HG02588 (cell line): Measurements from ENCODE around the gene TAAR1.
"Not testable (repeated sequence)": the region's sequence is repeated elsewhere in the genome, so short reads cannot be mapped to it uniquely, and the experiment has no call there.

ENCODE experiments used
- ATAC-seq: cut with Tn5 transposase; IDR thresholded peaks from one replicate; pipeline ENCODE4 v1.9.1; 2021; ENCODE audit warnings: mild to moderate bottlenecking, moderate library complexity; ENCODE audit not compliant: unreplicated experiment

Gene TAAR1

DNA sequence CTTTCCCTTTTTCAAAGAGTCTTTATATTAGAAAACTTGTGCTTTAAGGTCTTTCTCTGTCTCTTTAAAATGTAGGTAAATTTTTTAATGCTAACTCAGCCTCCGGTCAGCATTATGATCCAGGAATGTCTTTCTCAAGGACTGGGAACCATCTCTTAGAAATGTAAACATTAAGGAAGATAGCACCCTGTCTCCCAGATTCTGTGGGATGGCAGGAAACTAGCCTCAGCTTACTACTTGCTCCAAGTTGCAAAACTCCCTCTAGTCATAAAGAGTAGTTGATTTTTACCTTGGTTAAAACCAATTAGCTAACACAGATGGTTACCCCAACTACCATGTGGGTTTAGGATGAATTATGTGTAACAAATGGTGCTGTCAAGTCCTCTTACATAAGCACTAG, 4.7 kb upstream of the TAAR1 start:
- no peak for ATAC-seq

DNA sequence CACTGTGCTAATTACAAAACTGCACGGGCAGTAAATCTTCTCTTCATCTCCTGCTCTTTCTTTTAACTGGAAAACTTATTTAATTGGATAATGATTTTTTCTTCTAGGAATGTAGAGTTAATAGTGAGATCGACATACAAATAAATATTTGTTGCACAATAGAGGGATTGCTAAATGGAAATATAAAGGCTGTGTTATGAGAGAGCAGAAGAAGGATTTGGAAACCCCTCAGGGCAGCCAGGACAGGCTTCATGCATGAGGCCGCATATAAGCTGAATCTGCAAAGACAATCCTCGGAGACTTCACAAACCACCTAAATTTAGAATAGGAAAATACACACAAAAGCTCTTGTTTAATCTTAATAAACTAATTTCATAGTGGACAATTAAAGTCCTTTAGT, 2.9 kb upstream of the TAAR1 start:
- no peak for ATAC-seq

DNA sequence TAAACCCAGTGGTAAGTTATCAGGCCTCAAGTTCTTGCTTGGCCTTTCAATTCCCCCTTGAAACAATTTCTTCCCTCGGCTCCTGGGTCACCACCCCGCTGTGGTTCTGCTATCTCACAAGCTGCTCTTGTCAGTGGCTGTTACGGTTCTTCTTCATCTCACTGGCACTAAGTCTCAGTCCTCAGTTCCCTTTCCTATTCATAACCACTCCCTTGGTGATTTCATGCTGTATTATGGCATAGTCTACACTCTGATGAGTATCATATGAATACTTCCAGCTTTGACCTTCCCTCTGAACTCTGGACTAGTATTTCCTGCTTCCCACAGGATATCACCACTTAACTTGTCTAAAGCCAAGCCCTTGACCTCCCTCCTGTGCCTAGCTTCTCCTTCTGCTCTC, 7.9 kb downstream of the TAAR1 start:
- no peak for ATAC-seq

DNA sequence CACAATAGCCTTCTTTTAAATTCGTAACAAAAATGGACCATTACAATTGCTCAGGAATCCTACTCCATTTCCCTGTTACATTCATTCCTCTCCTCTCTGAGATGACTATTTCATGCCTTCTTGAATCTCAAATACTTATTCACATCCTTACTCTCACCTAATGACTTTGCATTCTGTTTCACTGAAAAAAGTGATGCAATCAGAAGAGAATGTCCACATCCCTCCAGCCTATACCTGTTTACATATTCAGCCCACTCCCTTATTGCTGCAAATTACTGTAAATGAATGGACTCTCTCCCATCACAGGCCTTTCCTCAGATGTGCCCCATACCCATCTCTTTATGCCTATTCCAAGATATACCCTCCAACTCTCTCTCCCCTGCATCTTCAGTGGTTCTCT, 8.6 kb downstream of the TAAR1 start:
- no peak for ATAC-seq

GRCh38 chr6:132648828-132649227, 10.2 kb downstream of the TAAR1 start:
- ATAC-seq, result no peak

DNA sequence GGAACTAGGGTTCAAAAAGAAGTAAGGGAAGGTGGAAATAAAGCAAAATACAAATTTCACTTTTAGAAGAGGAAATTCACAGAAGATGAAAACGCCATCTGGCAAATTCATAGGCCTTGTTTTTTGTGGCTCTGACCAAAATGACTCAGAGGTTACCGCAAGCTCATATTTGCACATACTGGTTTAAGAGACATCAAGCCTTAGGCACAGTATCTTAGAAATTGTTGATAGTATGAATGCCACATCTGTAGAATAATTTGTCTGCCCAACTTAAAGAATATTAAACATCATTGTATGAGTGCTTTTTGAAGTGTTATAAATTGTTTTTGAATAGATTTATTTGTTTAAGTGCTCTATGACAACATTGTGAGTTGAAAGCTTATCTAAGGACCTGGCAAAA, 10.6 kb downstream of the TAAR1 start:
- peak; percentile 85 for ATAC-seq

- ATAC-seq, result no peak
Observed at GRCh38 chr6:132643547-132643946, 15.4 kb downstream of the TAAR1 start.

DNA sequence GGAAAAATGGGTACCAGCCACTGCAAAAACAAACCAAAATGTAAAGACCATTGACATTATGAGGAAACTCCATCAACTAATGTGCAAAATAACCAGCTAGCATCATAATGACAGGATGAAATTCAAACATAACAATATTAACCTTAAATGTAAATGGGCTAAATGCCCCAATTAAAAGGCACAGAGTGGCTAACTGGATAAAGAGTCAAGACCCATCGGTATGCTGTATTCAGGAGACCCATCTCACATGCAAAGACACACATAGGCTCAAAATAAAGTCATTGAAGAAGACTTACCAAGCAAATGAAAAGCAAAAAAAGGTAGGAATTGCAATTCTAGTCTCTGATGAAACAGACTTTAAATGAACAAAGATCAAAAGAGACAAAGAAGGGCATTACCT, 21.8 kb downstream of the TAAR1 start:
- ATAC-seq, result not testable (repeated sequence)

DNA sequence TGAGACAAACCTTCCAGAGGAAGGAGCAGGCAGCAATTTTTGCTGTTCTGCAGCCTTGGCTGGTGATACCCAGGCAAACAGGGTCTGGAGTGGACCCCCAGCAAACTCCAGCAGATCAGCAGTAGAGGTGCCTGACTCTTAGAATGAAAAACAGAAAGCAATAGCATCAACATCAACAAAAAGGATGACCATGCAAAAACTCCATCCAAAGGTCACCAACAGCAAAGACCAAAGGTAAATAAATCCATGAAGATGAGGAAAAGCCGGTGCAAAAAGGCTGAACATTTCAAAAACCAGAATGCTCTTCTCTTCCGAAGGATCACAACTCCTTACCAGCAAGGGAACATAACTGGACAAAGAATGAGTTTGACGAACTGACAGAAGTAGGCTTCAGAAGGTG, 23.1 kb downstream of the TAAR1 start:
- ATAC-seq, result not testable (repeated sequence)

DNA sequence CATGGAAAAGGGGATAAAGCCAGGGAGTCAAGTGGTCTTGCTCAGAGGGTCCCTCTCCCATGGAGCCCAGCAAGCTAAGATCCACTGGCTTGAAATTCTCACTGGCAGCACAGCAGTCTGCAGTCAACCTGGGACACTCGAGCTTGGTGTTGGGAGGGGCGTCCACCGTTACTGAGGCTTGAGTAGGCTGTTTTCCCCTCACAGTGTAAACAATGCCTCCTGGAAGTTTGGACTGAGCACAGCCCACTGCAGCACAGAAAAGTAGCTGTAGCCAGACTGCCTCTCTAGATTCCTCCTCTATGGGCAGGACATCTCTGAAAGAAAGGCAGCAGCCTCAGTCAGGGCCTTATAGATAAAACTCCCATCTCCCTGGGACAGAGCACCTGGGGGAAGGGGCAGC, 23.7 kb downstream of the TAAR1 start:
- ATAC-seq, result not testable (repeated sequence)

DNA sequence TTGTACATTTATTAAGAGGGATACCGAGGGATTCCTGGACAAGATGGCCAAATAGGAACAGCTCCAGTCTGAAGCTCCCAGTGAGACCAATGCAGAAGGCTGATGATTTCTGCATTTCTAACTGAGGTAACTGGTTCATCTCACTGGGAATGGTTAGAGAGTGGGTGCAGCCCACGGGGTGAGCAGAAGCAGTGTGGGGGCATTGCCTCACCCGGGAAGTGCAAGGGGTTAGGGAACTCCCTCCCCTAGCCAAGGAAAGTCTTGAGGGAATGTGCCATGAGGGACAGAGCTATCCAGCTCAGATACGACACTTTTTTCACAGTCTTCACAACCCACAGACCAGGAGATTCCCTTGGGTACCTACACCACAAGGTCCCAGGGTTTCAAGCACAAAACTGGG, 24.2 kb downstream of the TAAR1 start:
- no peak for ATAC-seq

DNA sequence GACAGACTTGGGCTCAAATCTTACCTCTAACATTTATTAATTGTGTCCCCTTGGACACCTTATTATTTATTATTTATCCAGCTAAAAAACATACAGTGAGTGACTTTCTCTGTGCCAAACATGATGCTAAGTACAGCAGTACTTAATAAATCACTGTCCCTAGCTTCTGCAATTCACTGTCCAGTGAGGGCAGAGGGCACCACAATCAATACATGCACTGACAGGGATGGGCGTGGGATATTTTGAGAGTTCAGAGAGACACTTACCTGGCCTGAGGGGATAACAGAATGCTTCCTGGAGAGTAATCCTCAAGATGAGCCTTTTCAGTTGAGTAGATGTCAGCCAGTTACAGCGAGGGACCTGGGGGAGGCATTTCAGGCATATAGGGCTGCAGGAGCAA, 25.6 kb downstream of the TAAR1 start:
- no peak for ATAC-seq

DNA sequence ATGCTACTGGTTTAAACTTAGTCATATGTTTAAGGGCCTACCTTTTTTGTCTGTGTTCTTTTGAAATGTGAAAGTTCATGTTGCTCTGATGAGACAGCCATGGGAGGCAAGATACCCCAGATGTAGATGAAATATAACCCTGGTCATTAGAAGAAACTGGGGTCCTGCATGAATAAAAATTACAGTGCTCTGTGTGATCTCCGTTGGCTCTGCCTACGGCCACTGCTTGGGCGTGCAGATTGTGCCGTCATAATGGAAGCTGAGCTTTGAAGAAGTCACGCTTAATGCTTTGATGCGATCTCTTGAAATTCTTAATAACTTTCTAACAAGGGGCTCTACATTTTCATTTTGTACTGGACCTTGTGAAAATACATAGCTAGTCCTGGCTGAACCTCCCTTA, 34.8 kb downstream of the TAAR1 start, which contains the start of gene TAAR2:
Gene TAAR2, minus strand, starts transcription at position 101 of the 400 bp plus-strand sequence. Its CDS starts 0 bp downstream, at position 101.
- ATAC-seq, result no peak

DNA sequence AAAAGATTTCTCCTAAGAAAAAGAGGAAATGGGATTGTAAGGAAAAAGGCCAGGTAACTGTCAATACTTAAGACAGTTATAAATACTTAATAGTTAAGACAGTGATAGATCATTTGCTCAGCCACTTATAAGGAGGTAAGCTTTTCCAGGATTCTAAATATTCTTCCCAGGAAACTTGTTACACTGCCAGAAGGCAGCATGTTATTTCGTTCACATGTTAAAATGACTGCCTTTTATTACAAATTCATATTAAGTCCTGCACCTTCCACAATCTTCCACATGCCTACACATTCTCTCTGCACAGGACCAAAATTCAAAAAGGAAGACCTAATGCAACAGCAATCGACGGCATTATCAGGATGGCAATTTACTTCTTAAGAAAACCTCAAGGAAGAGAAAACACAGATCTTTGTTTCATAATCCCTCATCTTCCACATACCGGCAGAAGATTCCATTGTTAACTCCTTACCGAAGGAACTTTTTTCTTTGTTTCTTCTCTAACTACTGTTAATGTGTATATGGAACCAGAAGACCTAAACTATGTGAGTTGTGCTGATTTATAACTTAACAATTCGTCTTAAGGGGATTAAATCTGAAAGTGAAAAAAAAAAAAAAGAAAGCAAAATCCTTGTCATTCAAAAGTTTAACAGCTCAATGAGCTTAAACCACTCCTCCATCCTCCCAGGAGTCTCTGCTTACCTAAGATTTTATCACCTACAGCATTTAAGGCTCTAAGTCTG, 35.7 kb downstream of the TAAR1 start:
- no peak for ATAC-seq

DNA sequence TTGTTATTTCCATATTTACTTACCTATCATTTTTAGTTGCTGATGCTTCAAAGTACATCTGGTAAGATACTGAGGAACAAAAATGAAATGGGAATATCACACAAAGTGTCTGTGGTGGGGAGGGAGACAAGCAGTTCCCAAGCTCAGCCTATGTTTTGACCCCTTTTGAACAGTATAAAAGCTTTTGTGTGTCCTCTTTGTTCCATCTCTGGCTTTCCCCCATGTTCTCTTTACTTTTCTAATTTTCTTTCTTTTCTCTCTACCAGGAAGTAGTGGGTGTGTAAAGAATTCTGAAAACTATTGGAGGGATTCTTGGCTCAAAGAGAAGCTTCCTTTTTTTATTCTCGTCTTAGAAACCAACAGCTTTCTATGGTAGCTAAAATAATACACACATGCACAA, 42.3 kb downstream of the TAAR1 start:
- no peak for ATAC-seq

DNA sequence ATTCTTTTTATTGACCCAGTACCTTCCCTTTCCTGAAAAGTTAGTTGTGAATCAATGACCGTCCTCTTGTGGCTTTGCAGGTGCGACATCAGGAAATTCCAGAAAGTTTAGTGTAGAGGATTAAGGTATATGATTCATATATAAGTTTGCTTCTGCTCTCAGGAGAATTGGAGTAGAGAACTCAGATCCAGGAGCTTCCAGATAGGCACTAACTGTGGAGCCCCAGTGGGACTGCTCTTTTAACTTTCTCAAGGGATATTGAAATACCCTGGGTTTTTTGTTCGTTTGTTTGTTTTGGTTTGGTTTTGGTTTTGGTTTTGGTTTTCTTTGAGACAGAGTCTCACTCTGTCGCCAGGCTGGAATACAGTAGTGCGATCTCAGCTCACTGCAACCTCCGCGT, 44.4 kb downstream of the TAAR1 start:
- no peak for ATAC-seq

DNA sequence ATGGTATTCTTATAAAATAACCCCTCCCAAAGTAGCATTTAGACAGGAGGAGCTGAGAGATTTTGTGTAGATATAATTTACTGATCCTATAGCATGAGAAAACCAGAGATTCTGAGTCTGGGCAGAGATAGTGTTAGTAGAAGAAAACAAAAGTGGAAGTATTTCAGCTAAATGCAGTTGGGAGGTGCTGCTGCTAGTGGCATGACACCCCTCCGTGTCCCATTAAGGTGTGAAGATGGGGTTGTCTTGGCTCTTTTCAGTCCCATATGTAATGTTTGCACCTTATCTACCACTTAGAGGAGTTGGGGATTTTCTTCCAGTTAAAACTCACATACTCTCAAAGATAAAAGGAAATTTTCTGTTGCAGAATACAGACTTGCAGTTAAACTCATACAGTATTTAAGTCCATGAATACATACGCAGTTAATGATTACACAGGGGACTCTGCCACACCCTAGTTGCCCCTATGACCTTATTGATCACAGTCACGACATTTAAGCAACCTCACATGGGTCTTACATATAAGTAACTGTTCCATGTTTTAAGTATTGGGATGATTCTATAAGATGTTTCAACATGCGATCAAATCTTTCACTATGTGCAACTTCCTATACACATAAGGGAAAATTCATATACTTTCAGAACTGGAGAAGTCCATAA, 46.4 kb downstream of the TAAR1 start:
- ATAC-seq, result peak; percentile 47

DNA sequence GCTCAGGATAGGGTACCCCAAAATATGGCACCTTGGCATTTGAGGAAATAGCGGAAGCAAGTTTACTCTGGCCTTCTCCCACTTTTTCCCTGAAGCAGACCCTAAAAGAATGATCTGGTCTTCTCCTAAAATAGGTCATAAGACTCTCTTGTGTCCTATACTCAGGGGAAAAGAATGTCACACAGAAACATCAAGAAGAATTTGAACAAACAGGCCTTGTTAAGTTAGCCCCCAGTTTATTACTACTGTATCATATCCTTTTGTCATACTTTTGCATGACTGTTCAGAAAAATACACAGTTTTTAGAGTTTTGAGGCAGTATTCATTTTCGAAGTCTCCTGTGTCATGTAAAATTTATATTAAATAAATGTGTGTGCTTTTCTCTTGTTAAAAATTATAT, 47.4 kb downstream of the TAAR1 start:
- ATAC-seq, result no peak

GRCh38 chr6:132607544-132608233, 51.3 kb downstream of the TAAR1 start:
- ATAC-seq, result no peak

DNA sequence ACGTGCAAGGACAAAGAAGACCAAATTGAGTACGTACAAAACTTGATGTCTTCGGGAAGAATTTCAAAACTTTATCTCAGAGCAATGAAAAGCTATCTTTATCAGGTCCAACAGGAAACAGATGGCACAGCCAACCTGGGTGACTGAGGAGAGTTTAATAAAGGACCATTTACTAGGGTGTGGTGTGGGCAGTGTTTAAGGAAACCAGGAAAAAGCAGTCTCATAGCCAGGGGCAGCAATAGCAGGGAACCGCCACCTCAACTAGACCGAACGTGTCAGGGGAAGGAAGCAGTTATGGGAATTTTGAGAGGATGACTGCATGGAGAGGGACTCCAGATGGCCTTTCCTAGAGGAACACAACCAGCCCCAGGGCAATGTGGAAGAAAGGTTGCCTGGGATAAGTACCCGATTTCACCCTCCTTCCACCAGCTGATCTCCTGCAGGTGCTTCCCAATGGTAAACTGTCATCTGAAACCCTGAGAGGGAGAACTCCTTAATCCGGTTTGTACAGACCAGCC, 54.3 kb downstream of the TAAR1 start:
- no peak for ATAC-seq

GRCh38 chr6:132600900-132601299, 58.1 kb downstream of the TAAR1 start:
- ATAC-seq, result not testable (repeated sequence)

GRCh38 chr6:132598473-132598872, 60.5 kb downstream of the TAAR1 start:
- ATAC-seq, result no peak
